ENCODE measurements around the gene C3orf80. TPM values are rescaled to one million over a fixed set of nuclear protein-coding genes. Genes with fewer than 3 reads are reported as not detected.

The C3orf80 gene
- total and polyA plus RNA-seq, 5 donors from 2014 or later: 0.15 TPM; not detected in 4

- Mint-ChIP-seq H3K36me3 (no peaks in the 10 kb centered on the region), H3K4me3 (no peak overlapping the region), H3K9me3 (no peaks in the 10 kb centered on the region), H3K27me3 (peaks cover 69% of the 10 kb centered on the region), H3K4me1 (peaks cover 0 to 3% (median 0%) of the 10 kb centered on the region in 4 donors), H3K27ac (no peak overlapping the region)
- Histone ChIP-seq H3K9me3 (ENCODE audit: control insufficient read depth in 2 of 2, low read length in 2 of 2) (no peaks in the 10 kb centered on the region), H3K36me3 (ENCODE audit: control insufficient read depth, insufficient read depth, low read length) (no peaks in the 10 kb centered on the region), H3K4me1 (ENCODE audit: control insufficient read depth, insufficient read depth, low read length, poor library complexity, severe bottlenecking) (no peaks in the 10 kb centered on the region), H3K4me3 (ENCODE audit: low read depth, low read length) (no peak overlapping the region), H3K27me3 (ENCODE audit: control insufficient read depth, insufficient read depth, low read length) (peaks cover 39% of the 10 kb centered on the region), H3K27ac (ENCODE audit: insufficient read depth, low read length, poor library complexity, severe bottlenecking) (no peak overlapping the region)
- DNase-seq (no peak), ATAC-seq (ENCODE audit: low read depth in 2 of 2) (no peak)
Observed at GRCh38 chr3:160217675-160218074, 7.5 kb upstream of the C3orf80 start.

- Histone ChIP-seq H3K4me1 (ENCODE audit: control insufficient read depth, insufficient read depth, low read length, poor library complexity, severe bottlenecking) (no peaks in the 10 kb centered on the region), H3K27ac (ENCODE audit: insufficient read depth, low read length, poor library complexity, severe bottlenecking) (no peak overlapping the region), H3K4me3 (ENCODE audit: low read depth, low read length) (no peak overlapping the region), H3K27me3 (ENCODE audit: control insufficient read depth, insufficient read depth, low read length) (peaks cover 41% of the 10 kb centered on the region), H3K36me3 (ENCODE audit: control insufficient read depth, insufficient read depth, low read length) (no peaks in the 10 kb centered on the region), H3K9me3 (ENCODE audit: control insufficient read depth in 2 of 2, low read length in 2 of 2) (no peaks in the 10 kb centered on the region)
- Mint-ChIP-seq H3K9me3 (no peaks in the 10 kb centered on the region), H3K27me3 (peaks cover 73% of the 10 kb centered on the region), H3K36me3 (no peaks in the 10 kb centered on the region), H3K4me3 (no peak overlapping the region), H3K4me1 (peaks cover 0 to 7% (median 0%) of the 10 kb centered on the region in 4 donors), H3K27ac (no peak overlapping the region)
- DNase-seq (no peak), ATAC-seq (ENCODE audit: low read depth in 2 of 2) (no peak)
Observed at GRCh38 chr3:160218136-160218535, 7.1 kb upstream of the C3orf80 start.

- DNase-seq: no peak
- Histone ChIP-seq H3K9me3 (ENCODE audit: control insufficient read depth in 2 of 2, low read length in 2 of 2) (no peaks in the 10 kb centered on the region), H3K4me1 (ENCODE audit: control insufficient read depth, insufficient read depth, low read length, poor library complexity, severe bottlenecking) (peaks cover 8% of the 10 kb centered on the region), H3K4me3 (ENCODE audit: low read depth, low read length) (no peak overlapping the region), H3K27ac (ENCODE audit: insufficient read depth, low read length, poor library complexity, severe bottlenecking) (no peak overlapping the region), H3K36me3 (ENCODE audit: control insufficient read depth, insufficient read depth, low read length) (no peaks in the 10 kb centered on the region), H3K27me3 (ENCODE audit: control insufficient read depth, insufficient read depth, low read length) (peaks cover 46% of the 10 kb centered on the region)
- no peak overlapping the region for H3K27ac Mint-ChIP-seq
- H3K4me1 Mint-ChIP-seq: peaks cover 0 to 21% (median 9%) of the 10 kb centered on the region in 4 donors
- ATAC-seq (ENCODE audit: low read depth in 2 of 2): no peak
- no peaks in the 10 kb centered on the region for H3K36me3 Mint-ChIP-seq
- H3K27me3 Mint-ChIP-seq: peaks cover 80% of the 10 kb centered on the region
- peaks cover 0 to 2% (median 0%) of the 10 kb centered on the region in 7 donors for H3K9me3 Mint-ChIP-seq
- no peak overlapping the region for H3K4me3 Mint-ChIP-seq
Observed at GRCh38 chr3:160220038-160220437, 5.2 kb upstream of the C3orf80 start.

DNA sequence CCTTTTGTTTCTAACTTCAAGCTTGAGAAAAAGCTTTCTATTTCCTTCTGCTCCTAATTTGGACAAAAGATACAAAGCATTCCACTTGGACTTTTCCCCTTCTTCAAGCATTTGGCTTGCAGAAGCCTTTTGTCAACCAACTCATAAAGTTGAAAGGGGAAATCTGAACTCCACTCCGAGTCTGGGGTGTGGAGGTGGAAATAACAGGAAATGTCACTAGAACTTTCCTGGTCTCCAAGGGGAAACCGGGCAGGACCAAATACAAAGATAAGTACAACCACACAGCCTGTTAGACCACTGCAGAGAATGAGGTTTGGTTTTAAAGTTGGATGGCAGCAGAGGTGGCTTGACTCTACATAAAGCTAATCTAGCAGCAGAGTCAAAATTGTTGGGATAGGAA lies 4.2 kb upstream of the C3orf80 start:
- H3K27me3 ChIP-seq (ENCODE audit: control insufficient read depth, insufficient read depth, low read length): peaks cover 44% of the 10 kb centered on the region

DNA sequence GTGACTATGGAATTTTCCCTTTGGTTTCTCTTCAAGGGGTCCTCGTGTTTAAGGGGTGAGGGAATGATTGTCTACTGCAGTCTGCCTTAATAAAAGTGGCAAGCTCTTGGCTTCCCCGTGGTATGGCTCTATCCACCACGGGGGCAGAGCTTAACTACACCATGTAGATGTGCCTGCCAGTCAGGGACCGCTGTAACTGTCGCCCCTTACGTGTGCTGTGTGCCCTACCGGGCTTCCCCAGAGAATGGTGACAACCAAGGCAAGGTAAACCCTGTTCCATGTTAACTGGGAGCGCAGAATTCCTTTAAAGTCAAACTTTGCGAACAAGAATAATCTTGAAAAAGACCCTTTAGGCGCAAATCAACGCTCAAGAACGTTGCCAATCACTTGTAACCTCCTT lies 966 bp upstream of the C3orf80 start:
- Mint-ChIP-seq H3K27me3 (peaks cover 76% of the 10 kb centered on the region), H3K36me3 (no peaks in the 10 kb centered on the region), H3K9me3 (peaks cover 0 to 2% (median 0%) of the 10 kb centered on the region in 7 donors), H3K27ac (peak overlapping the region in 1 of 3 donors; percentile 45), H3K4me3 (peak overlapping the region; percentile 61 to 82 (median 73)), H3K4me1 (peaks cover 6 to 29% (median 15%) of the 10 kb centered on the region in 4 donors)
- DNase-seq (peak in 1 of 3 donors; percentile 6), ATAC-seq (ENCODE audit: low read depth in 2 of 2) (no peak)
- peak overlapping the region; percentile 37 for H3K4me3 ChIP-seq (ENCODE audit: low read depth, low read length)
- H3K27ac ChIP-seq (ENCODE audit: insufficient read depth, low read length, poor library complexity, severe bottlenecking): no peak overlapping the region
- H3K9me3 ChIP-seq (ENCODE audit: control insufficient read depth in 2 of 2, low read length in 2 of 2): no peaks in the 10 kb centered on the region
- H3K36me3 ChIP-seq (ENCODE audit: control insufficient read depth, insufficient read depth, low read length): no peaks in the 10 kb centered on the region
- H3K27me3 ChIP-seq (ENCODE audit: control insufficient read depth, insufficient read depth, low read length): peaks cover 38% of the 10 kb centered on the region
- peaks cover 26% of the 10 kb centered on the region for H3K4me1 ChIP-seq (ENCODE audit: control insufficient read depth, insufficient read depth, low read length, poor library complexity, severe bottlenecking)

More for the DNA sequence above, 4.2 kb upstream of the C3orf80 start:
- no peaks in the 10 kb centered on the region for H3K9me3 ChIP-seq (ENCODE audit: control insufficient read depth in 2 of 2, low read length in 2 of 2)
- H3K36me3 Mint-ChIP-seq: no peaks in the 10 kb centered on the region
- peaks cover 0 to 22% (median 10%) of the 10 kb centered on the region in 4 donors for H3K4me1 Mint-ChIP-seq
- H3K9me3 Mint-ChIP-seq: peaks cover 0 to 2% (median 0%) of the 10 kb centered on the region in 7 donors
- DNase-seq (no peak), ATAC-seq (ENCODE audit: low read depth in 2 of 2) (no peak)
- H3K4me3 Mint-ChIP-seq: no peak overlapping the region
- H3K36me3 ChIP-seq (ENCODE audit: control insufficient read depth, insufficient read depth, low read length): no peaks in the 10 kb centered on the region
- peaks cover 82% of the 10 kb centered on the region for H3K27me3 Mint-ChIP-seq
- H3K4me1 ChIP-seq (ENCODE audit: control insufficient read depth, insufficient read depth, low read length, poor library complexity, severe bottlenecking): peaks cover 18% of the 10 kb centered on the region
- H3K4me3 ChIP-seq (ENCODE audit: low read depth, low read length): no peak overlapping the region
- no peak overlapping the region for H3K27ac ChIP-seq (ENCODE audit: insufficient read depth, low read length, poor library complexity, severe bottlenecking)
- H3K27ac Mint-ChIP-seq: no peak overlapping the region

DNA sequence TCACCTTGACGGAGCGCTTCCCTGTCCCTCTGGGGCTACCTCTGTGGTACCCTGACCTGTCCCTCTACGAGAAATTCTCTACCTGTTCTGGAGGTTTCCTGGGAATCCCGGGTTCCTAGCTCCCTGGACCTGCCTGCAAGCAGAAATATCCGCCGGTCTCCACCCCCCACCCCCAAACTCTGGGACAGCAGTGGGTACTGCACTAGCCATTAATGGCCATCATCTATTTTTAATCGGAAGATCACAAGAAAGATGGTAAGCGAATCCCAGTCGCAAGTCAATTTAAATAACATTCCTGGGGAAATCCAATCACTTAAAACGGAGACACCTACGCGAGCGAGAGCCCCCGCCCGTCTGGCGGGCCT lies 429 bp upstream of the C3orf80 start:
- Mint-ChIP-seq H3K9me3 (peaks cover 0 to 2% (median 0%) of the 10 kb centered on the region in 7 donors), H3K27ac (peak overlapping the region in 1 of 3 donors; percentile 56), H3K4me1 (peaks cover 6 to 29% (median 15%) of the 10 kb centered on the region in 4 donors), H3K36me3 (no peaks in the 10 kb centered on the region), H3K4me3 (peak overlapping the region; percentile 61 to 82 (median 73)), H3K27me3 (peaks cover 75% of the 10 kb centered on the region)
- peaks cover 26% of the 10 kb centered on the region for H3K4me1 ChIP-seq (ENCODE audit: control insufficient read depth, insufficient read depth, low read length, poor library complexity, severe bottlenecking)
- H3K27ac ChIP-seq (ENCODE audit: insufficient read depth, low read length, poor library complexity, severe bottlenecking): no peak overlapping the region
- H3K27me3 ChIP-seq (ENCODE audit: control insufficient read depth, insufficient read depth, low read length): peaks cover 41% of the 10 kb centered on the region
- H3K4me3 ChIP-seq (ENCODE audit: low read depth, low read length): peak overlapping the region; percentile 26
- H3K36me3 ChIP-seq (ENCODE audit: control insufficient read depth, insufficient read depth, low read length): no peaks in the 10 kb centered on the region
- DNase-seq (no peak), ATAC-seq (ENCODE audit: low read depth in 2 of 2) (no peak)
- H3K9me3 ChIP-seq (ENCODE audit: control insufficient read depth in 2 of 2, low read length in 2 of 2): no peaks in the 10 kb centered on the region

DNA sequence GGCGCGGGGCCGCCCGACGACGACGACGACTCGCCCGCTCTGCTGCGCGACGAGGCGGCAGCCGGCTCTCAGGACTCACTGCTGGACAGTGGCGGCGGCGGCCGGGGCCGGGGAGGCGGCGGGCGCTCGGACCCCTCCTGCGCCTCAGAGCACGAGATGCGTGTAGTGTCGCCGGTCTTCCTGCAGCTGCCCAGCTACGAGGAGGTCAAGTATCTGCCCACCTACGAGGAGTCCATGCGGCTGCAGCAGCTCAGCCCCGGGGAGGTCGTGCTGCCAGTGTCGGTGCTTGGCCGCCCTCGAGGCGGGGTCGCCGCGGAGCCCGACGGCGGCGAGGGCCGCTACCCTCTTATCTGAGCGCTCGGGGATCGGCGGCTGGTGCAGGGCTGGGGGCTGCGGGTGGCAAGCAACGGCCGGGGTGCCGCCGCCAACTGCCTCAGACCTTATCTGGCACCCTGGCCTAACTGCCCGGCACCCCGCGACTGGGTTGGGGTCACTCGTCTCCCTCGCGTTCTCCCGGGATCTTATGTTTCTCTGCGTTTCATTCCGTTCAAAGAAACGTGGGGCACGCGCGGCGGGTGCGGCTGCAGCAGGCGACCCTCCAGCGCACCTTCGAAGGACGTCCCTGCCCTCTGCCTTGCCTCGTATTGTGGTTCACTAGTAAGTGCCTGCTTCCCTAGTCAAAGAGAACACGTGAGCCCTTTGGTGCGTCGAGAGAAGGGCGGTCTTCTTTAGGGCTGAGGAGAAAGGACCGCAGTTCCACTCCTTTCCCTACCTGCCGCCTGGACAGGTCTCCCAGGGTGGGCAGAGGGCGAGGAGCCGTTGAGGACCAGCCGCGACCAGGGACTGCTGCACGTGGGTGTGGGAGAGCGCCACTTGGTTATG lies 1.0 kb downstream of the C3orf80 start:
- Histone ChIP-seq H3K27me3 (ENCODE audit: control insufficient read depth, insufficient read depth, low read length) (peaks cover 41% of the 10 kb centered on the region), H3K27ac (ENCODE audit: insufficient read depth, low read length, poor library complexity, severe bottlenecking) (no peak overlapping the region), H3K9me3 (ENCODE audit: control insufficient read depth in 2 of 2, low read length in 2 of 2) (no peaks in the 10 kb centered on the region), H3K4me3 (ENCODE audit: low read depth, low read length) (peak overlapping the region; percentile 27), H3K4me1 (ENCODE audit: control insufficient read depth, insufficient read depth, low read length, poor library complexity, severe bottlenecking) (peaks cover 26% of the 10 kb centered on the region), H3K36me3 (ENCODE audit: control insufficient read depth, insufficient read depth, low read length) (no peaks in the 10 kb centered on the region)
- DNase-seq (peak in 1 of 3 donors; percentile 16), ATAC-seq (ENCODE audit: low read depth in 2 of 2) (no peak)
- Mint-ChIP-seq H3K27ac (no peak overlapping the region), H3K36me3 (no peaks in the 10 kb centered on the region), H3K9me3 (peaks cover 0 to 2% (median 0%) of the 10 kb centered on the region in 7 donors), H3K4me1 (peaks cover 6 to 29% (median 15%) of the 10 kb centered on the region in 4 donors), H3K27me3 (peaks cover 73% of the 10 kb centered on the region), H3K4me3 (peak overlapping the region; percentile 70 to 94 (median 85))
